PC-3 (cell line): ENCODE measurements around the gene MYH7B.

Experiments used
- EZH2 ChIP-seq: fragments of 300-600 bp; sonication (generic); IDR thresholded peaks from one replicate; pipeline ENCODE4 v1.6.1; 2017; ENCODE audit warnings: antibody characterized with exemption, mild to moderate bottlenecking, low read length; ENCODE audit not compliant: unreplicated experiment
- EZH2phosphoT487 ChIP-seq: fragments of 300-600 bp; sonication (generic); IDR thresholded peaks from 2 replicates; pipeline ENCODE4 v1.6.1; 2018; ENCODE audit warnings: mild to moderate bottlenecking, antibody characterized with exemption, low read length, borderline replicate concordance
- TF ChIP-seq, protein P1 (sequence below): fragments of 300-600 bp; sonication (generic); conservative IDR thresholded peaks from 2 replicates; pipeline ENCODE4 v1.5.1; 2017; ENCODE audit warnings: antibody characterized with exemption, low read depth, mild to moderate bottlenecking, low read length

GRCh38 chr20:34997131-34997561 is 41.5 kb downstream of the MYH7B start:
- no peak for TF ChIP-seq EZH2
- TF ChIP-seq, protein P1, sequence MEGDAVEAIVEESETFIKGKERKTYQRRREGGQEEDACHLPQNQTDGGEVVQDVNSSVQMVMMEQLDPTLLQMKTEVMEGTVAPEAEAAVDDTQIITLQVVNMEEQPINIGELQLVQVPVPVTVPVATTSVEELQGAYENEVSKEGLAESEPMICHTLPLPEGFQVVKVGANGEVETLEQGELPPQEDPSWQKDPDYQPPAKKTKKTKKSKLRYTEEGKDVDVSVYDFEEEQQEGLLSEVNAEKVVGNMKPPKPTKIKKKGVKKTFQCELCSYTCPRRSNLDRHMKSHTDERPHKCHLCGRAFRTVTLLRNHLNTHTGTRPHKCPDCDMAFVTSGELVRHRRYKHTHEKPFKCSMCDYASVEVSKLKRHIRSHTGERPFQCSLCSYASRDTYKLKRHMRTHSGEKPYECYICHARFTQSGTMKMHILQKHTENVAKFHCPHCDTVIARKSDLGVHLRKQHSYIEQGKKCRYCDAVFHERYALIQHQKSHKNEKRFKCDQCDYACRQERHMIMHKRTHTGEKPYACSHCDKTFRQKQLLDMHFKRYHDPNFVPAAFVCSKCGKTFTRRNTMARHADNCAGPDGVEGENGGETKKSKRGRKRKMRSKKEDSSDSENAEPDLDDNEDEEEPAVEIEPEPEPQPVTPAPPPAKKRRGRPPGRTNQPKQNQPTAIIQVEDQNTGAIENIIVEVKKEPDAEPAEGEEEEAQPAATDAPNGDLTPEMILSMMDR, result no peak
- no peak for TF ChIP-seq EZH2phosphoT487
